ENCODE measurements around the gene C1orf35.

C1orf35 gene

DNA sequence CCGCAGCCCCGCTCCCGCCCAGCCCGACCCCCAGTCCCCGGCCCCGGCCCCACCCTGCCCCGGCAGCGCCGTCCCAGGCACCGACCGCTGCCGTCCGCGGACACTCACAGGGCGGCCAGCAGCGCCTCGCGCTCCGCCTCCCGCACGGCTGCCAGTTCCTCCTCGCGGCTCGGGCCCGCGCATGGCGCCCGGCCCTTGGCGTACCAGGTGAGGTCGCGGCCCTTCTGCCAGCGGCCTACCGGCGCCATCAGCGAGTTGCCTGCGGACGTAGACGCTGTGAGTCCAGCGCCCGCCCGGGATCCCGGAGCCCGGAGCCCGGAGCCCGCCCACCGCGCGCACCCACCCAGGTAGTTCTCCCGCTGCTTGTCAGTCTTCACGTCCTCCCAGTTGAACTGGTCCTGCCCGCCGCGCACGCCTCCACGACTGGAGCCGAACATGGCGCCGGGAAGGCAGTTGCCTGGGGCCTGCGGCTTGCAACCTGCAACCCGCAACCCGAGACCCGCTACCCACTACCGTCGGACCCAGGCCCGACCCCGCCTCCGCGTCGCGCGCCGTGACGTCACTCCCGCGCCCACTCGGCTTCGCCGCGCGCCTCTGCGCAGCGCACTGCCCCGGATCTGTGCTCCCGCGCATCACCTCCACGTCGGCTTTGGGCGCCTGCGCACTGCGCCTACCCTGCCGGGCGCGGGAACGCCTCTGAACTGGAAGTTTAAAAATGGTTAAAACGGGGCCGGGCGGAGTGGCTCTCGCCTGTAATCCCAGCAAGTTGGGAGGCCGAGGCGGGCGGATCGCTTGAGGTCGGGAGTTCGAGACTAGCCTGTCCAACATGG is at the start of gene C1orf35:
TSS of gene C1orf35 (minus strand) at position 535 of the 830 bp plus-strand sequence. CDS start at position 437, 98 bp downstream.
- ATAC-seq: peak; percentile 91
- Mint-ChIP-seq H3K27me3 (no peaks in the 10 kb centered on the region), H3K4me1 (peaks cover 45% of the 10 kb centered on the region), H3K27ac (peak within 1 kb of the TSS; percentile 85), H3K36me3 (peaks cover 22% of the 10 kb centered on the region), H3K4me3 (peak within 1 kb of the TSS; percentile 86), H3K9me3 (no peaks in the 10 kb centered on the region)

DNA sequence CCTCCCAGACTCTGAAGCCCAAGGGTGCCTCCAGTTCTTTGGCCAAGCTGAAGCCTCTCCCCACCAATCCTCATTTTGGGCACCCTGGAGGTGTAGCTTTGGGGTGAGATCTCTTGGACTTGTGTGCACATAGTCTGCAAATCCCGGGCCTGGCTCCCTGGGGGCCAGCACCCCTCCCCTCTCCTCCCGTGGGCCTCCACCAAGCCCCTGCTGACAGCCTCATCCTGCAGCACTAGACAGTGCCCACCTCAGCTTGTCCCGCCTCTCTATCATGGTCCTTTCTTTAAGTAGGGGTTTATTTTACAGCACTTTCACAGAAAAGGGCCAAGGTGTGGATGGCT is 49.8 kb upstream of the C1orf35 start:
- Mint-ChIP-seq H3K4me3 (no peak overlapping the region), H3K27ac (no peak overlapping the region), H3K9me3 (no peaks in the 10 kb centered on the region), H3K27me3 (peaks cover 9% of the 10 kb centered on the region), H3K4me1 (peaks cover 8% of the 10 kb centered on the region), H3K36me3 (no peaks in the 10 kb centered on the region)
- ATAC-seq: no peak

DNA sequence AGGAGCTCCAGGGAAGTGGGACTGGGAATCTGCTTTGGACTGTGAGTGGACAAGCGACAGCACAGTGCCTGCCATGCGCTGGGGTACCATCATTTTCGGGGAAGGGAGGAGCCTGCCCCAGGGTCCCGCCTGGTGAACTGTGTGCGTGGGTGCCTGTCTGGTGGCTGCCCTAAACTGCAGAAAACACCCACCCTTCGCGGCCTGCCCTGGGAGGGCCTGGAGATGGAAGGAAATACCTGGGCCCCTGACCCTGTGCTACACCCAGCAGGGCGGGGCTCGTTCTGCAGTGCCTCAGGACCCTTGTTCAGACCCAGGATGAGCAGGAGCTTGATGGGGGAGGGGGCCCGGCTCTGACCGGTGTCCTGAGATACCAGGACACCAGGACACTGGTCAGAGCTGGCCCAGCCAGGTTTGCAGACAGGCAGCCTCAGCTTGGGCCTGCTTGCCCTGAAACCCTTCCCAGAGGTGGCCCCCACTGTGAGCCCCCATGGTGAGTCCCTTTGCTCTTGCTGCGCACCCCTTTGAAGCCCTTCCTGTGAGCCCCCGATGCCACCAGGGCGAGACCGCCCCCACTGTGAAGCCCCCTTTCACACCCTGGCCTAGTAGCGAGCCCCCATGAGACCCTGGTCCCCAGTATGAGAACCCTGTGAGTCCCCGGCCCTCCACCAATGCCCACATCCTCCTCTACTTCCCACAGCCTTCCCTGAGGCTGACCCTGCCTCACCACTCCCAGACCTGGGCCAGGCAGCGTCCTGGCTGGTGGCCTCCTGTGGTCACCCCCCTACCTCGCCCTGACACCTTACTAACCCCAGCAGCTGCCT is 49.2 kb upstream of the C1orf35 start:
- Mint-ChIP-seq H3K27ac (no peak overlapping the region), H3K4me3 (no peak overlapping the region), H3K9me3 (no peaks in the 10 kb centered on the region), H3K4me1 (peaks cover 8% of the 10 kb centered on the region), H3K36me3 (no peaks in the 10 kb centered on the region), H3K27me3 (peaks cover 9% of the 10 kb centered on the region)
- no peak for ATAC-seq

DNA sequence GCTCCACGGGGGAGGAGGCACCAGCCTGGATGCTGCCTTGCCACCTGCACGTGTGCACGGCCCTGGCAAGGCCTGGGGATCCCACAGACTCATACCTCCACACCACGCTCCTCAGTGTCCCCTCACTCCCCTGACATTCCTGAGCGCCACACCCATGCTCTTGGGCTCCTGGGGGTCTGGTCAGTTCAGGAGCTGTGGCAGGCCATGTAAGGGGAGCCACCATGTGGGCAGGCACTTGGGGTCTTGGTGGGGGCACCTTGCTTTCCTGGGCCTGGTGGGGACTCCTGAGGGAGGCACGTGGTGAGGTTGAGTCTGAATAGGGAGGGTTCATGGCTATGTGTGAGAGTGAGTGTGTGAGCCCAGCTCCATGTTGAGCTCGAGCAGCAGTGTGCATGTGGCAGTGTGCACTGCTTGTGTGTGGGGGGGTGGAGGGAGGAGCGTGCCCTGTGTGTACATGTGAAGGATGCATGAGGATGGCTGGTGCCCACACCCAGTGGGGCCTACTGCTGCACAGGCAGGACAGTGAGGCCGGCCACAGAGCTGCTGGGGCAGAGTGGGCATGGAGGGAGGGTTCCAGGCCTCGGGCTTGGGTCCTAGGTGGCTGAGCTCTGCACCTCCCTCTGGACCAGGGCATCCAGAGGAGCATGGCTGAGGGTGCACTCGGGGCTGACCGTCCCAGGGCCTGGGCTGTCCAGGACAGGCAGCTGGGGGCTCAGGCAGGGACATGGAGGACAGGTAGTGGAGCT is 48.2 kb upstream of the C1orf35 start:
- Mint-ChIP-seq H3K27ac (no peak overlapping the region), H3K27me3 (no peaks in the 10 kb centered on the region)

DNA sequence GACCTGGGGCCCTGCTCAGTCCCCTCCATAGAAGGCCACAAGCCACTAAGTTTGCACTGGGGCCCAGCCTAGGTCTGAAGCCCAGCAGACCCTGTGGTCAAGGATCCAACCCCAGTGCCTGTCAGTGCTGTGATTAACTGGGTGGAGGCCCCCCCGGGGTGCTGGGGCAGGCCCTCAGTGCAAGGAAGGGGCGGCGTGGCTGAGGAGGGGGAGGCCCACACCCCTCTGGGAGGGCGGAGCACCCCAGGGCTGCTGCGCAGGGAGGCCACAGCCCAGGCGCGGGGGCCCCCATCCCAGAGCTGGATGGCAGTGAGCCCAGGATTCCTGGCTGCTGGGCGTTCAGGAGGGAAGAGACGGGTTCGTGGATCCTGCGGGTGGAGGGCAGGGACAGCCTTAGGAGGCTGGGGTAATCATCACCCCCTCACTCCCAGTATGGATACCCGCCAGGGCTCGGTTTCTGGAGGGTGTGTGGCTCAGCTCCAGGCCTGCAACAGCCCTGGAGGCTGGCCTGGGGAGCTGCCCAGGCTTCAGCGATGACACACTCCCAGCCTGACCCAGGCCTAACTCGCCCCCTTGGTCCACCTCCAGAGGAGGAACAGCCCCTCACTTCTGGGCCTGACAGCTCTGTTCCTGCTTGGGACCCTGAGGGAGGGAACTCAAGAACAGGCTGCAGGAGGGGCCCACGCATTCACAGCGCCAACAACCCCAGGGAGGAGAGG is 47.5 kb upstream of the C1orf35 start:
- H3K4me3 Mint-ChIP-seq: no peak overlapping the region
- H3K27ac Mint-ChIP-seq: no peak overlapping the region
- no peaks in the 10 kb centered on the region for H3K9me3 Mint-ChIP-seq
- no peaks in the 10 kb centered on the region for H3K27me3 Mint-ChIP-seq
- ATAC-seq: no peak
- H3K36me3 Mint-ChIP-seq: no peaks in the 10 kb centered on the region
- peaks cover 8% of the 10 kb centered on the region for H3K4me1 Mint-ChIP-seq

More for the DNA sequence above, 48.2 kb upstream of the C1orf35 start:
- Mint-ChIP-seq H3K4me3 (no peak overlapping the region), H3K9me3 (no peaks in the 10 kb centered on the region), H3K36me3 (no peaks in the 10 kb centered on the region), H3K4me1 (peaks cover 8% of the 10 kb centered on the region)
- peak; percentile 6 for ATAC-seq

DNA sequence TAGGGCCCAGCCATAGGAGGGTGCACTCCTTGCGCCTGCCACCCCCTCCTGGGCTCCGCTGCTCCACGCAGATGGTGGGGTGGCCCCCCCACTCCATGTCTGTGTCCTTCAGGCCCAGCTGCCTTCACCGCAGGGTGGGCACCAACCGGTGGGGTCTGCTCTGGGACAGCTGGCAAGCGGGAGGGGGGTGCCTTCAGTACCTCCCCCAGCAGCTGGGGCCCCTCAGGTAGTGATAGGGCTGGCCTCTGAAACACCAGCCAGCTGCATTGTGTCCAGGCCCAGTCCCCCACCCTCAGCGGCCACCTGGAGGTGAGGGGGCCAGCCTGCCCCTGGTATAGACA is 47.0 kb upstream of the C1orf35 start:
- Mint-ChIP-seq H3K36me3 (no peaks in the 10 kb centered on the region), H3K9me3 (no peaks in the 10 kb centered on the region), H3K4me1 (peaks cover 6% of the 10 kb centered on the region), H3K27me3 (no peaks in the 10 kb centered on the region), H3K4me3 (no peak overlapping the region), H3K27ac (no peak overlapping the region)
- ATAC-seq: peak; percentile 31

DNA sequence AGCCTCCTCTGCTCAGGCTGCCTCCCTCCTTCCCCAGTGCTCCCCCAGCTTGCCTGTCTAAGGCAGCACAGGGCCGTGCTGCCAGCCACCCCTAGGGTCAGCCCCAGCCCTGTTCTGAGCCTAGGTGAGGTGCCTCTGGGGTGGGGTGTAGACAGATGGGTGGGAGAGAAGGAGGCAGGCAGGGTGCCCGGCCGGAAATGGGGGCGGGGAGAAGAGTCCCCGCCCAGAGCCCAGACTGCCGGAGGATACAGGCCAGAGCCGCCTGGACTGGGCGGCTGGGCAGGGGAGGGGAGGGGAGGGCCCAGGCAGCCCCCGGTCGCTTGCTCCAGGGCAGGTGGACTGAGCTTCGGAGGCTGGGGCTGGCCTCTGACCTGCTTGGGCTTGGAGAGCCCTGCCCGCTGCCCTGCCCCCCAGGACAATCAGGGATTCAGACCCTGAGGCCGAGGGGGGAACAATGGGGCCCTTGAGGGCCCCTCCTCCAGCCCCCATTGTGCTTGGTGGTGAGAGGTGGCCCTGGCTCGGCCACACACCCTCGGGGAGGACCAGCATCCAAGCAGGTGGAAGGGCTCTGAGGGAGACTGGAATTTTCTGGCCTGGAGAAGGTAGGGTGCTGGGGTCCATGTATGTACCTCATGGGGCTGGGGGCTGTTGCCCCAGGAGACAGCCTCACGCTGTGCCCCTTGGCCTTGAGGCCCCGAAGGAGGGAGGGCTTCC is 46.4 kb upstream of the C1orf35 start, which contains the start of gene GJC2:
TSS of gene GJC2 (plus strand) at position 525 of the 714 bp plus-strand sequence. CDS start 7,829 bp downstream, outside the sequence.
- Mint-ChIP-seq H3K4me3 (no peak within 1 kb of the TSS), H3K9me3 (no peaks in the 10 kb centered on the region), H3K27me3 (no peaks in the 10 kb centered on the region), H3K27ac (no peak within 1 kb of the TSS), H3K36me3 (no peaks in the 10 kb centered on the region), H3K4me1 (peaks cover 5% of the 10 kb centered on the region)
- no peak for ATAC-seq

DNA sequence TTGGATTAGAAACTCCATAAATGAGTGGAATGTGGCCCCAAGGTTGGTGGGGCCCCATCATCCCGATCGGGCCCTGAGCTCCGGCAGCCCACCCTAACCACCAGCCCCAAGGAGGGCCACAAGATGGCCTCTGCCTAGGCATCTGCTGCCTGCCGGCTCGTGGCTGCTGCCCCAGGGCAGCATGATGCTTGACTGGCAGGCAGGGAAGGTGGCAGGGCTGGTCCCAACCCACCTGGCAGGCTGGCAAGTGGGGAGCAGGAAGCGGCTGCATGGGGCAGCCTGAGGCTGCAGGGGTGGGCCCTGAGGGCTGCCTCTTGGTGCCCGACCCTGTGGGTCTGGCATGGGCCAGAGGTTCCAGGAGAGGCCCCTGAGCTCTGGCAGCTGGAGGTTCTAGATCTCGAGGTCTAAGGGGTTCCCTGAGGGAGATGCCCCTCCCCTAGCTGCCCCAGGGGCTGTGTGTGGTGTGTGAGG is 45.8 kb upstream of the C1orf35 start:
- Mint-ChIP-seq H3K36me3 (no peaks in the 10 kb centered on the region), H3K27ac (no peak overlapping the region), H3K4me1 (peaks cover 10% of the 10 kb centered on the region), H3K9me3 (no peaks in the 10 kb centered on the region), H3K27me3 (no peaks in the 10 kb centered on the region), H3K4me3 (no peak overlapping the region)
- ATAC-seq: no peak

DNA sequence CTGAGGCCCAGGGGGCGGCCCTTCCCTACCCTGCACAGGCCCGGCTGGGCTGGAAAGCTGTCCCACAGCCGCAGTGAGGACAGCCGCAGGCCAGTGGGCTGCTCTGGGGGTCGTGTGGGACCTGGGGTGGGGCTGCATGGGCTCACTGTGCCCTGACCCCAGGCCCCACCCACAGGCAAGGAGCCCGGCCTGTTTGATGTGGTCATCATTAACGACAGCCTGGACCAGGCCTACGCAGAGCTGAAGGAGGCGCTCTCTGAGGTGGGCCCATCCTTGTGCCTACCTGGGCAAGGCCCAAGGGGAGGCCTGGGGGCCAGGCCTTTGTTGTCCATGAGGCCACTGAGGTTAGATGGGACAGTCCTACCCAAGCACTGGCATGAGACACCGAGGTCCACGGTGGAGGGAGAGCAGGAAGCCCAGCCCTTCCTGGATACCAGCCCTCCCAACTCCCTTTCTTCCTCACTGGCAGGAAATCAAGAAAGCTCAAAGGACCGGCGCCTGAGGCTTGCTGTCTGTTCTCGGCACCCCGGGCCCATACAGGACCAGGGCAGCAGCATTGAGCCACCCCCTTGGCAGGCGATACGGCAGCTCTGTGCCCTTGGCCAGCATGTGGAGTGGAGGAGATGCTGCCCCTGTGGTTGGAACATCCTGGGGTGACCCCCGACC is 45.2 kb upstream of the C1orf35 start:
- Mint-ChIP-seq H3K4me3 (no peak overlapping the region), H3K27me3 (no peaks in the 10 kb centered on the region), H3K9me3 (no peaks in the 10 kb centered on the region), H3K27ac (no peak overlapping the region), H3K36me3 (peaks cover 6% of the 10 kb centered on the region), H3K4me1 (peaks cover 17% of the 10 kb centered on the region)
- no peak for ATAC-seq

DNA sequence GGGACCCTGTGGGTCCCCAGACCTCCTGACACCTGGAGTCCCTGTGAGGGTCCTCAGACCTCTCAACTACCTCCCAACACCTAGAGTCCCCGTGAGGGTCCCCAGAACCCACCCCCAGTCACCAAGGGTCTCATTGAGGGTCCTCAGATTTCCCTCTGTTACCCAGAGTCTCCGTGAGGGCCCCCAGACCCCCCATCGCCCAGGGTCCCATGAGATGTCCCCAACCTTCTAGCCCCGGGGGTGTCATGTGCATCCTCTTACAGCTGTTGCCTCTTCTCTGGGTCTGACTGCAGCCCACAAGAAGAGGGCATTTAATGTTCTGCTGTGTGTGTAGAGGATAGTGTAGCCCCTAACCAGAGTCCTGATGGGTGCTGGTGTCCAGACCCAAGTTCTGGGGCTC is 44.6 kb upstream of the C1orf35 start:
- no peak overlapping the region for H3K27ac Mint-ChIP-seq

DNA sequence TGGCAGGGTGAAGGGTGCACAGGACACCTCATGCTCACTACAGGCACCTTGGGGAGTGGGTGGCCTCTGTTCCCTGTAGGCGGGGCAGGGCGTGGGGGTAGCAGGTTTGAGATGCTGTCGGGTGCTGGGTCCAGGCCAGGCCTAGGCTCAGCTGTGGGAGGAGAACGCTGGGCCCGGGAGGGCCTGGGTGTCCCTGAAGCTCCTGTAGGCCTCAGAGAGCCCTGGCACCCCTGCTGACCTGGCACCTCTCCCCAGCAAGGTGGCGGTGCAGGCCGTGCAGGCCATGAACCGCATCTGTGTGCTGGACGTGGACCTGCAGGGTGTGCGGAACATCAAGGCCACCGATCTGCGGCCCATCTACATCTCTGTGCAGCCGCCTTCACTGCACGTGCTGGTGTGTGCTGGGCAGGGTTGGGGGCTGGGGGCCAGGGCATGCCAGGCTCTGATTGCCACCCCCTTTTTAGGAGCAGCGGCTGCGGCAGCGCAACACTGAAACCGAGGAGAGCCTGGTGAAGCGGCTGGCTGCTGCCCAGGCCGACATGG is 44.1 kb upstream of the C1orf35 start:
- no peaks in the 10 kb centered on the region for H3K27me3 Mint-ChIP-seq
- peaks cover 10% of the 10 kb centered on the region for H3K36me3 Mint-ChIP-seq
- no peak for ATAC-seq
- H3K4me1 Mint-ChIP-seq: peaks cover 28% of the 10 kb centered on the region
- H3K27ac Mint-ChIP-seq: no peak overlapping the region
- no peak overlapping the region for H3K4me3 Mint-ChIP-seq
- H3K9me3 Mint-ChIP-seq: no peaks in the 10 kb centered on the region

More for the DNA sequence above, 44.6 kb upstream of the C1orf35 start:
- Mint-ChIP-seq H3K27me3 (no peaks in the 10 kb centered on the region), H3K36me3 (peaks cover 10% of the 10 kb centered on the region), H3K4me1 (peaks cover 22% of the 10 kb centered on the region), H3K9me3 (no peaks in the 10 kb centered on the region), H3K4me3 (no peak overlapping the region)
- no peak for ATAC-seq

DNA sequence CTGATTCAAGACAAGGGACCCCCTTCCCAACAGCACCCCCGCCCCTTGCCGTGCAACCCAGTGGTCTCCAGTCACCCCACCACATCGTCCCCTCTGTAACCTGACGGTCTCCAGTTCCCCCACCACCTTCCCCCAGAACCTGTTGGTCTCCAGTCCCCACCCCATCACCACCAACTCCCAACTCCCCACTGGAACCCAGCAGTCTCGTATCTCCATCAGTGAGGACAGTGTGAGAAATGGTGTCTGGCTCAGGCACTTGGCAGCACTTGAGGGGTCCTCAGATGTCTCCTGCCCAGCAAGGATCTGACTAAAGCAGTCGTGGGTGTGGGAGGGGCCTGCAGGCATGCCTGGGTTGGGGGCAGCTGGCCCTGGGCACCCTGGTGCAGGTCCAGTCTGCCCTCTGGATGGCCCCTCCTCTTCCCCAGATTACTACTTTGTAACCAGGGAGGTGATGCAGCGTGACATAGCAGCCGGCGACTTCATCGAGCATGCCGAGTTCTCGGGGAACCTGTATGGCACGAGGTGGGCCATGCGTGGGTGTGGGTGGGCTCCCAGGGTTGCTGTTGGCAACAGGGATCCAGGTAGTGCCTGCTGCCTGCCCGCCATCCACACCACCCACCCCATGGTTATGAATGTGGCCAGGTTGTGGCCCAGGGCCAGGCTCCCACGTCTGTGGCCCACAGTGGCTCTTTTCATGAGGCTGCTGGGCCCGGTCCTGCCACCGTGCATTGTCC is 43.5 kb upstream of the C1orf35 start:
- H3K9me3 Mint-ChIP-seq: no peaks in the 10 kb centered on the region
- peaks cover 34% of the 10 kb centered on the region for H3K4me1 Mint-ChIP-seq
- H3K36me3 Mint-ChIP-seq: peaks cover 10% of the 10 kb centered on the region
- no peak overlapping the region for H3K4me3 Mint-ChIP-seq
- H3K27ac Mint-ChIP-seq: no peak overlapping the region
- H3K27me3 Mint-ChIP-seq: no peaks in the 10 kb centered on the region
- ATAC-seq: no peak

All from stimulated activated memory B cell treated with anti-CD40 and anti-IgM and Interleukin-4, amounts not matched to agents 10 μg/mL and 1 μg/mL and 100 μg/mL, for 72 hours (primary cell).